GM23338 (cell line): Measurements from ENCODE around the gene HS3ST1. TPM values are rescaled to one million over a fixed set of nuclear protein-coding genes. Genes with fewer than 3 reads are reported as not detected.

Source experiments
- ATAC-seq: fragments of 200-7000 bp; cut with Tn5 transposase; 3 replicates; pipeline ENCODE4 v1.9.1; 2020
- DNase-seq: peaks from one replicate; pipeline ENCODE4 v3.0.0-alpha.2; 2015; ENCODE audit warnings: low spot score
- H2AFZ ChIP-seq: fragments of 200-600 bp; sonication (generic); 2 replicates; pipeline ENCODE4 v1.8.0; 2016; ENCODE audit warnings: antibody characterized with exemption, mild to moderate bottlenecking, moderate library complexity
- H3F3A ChIP-seq: fragments of 200-600 bp; sonication (generic); replicated peaks from 2 replicates; pipeline ENCODE4 v1.8.0; 2017; ENCODE audit warnings: antibody characterized with exemption, mixed run types, low read depth
- H3K27ac ChIP-seq: fragments of 200-600 bp; sonication (generic); 2 replicates; pipeline ENCODE4 v1.6.1; 2016; ENCODE audit warnings: low read depth
- H3K27me3 ChIP-seq: fragments of 200-600 bp; sonication (generic); 2 replicates; pipeline ENCODE4 v1.8.0; 2016; ENCODE audit warnings: mild to moderate bottlenecking, mixed run types, moderate library complexity; ENCODE audit not compliant: insufficient read depth
- H3K36me3 ChIP-seq: fragments of 200-600 bp; sonication (generic); 2 replicates; pipeline ENCODE4 v1.8.0; 2016; ENCODE audit warnings: mild to moderate bottlenecking; ENCODE audit not compliant: insufficient read depth
- H3K4me1 ChIP-seq: fragments of 200-600 bp; sonication (generic); 2 replicates; pipeline ENCODE4 v1.8.0; 2016; ENCODE audit warnings: mild to moderate bottlenecking, moderate library complexity; ENCODE audit not compliant: insufficient read depth
- H3K4me2 ChIP-seq: fragments of 200-600 bp; sonication (generic); 2 replicates; pipeline ENCODE4 v1.7.1; 2017; ENCODE audit warnings: mixed run types
- H3K4me3 ChIP-seq: fragments of 200-600 bp; sonication (generic); 2 replicates; pipeline ENCODE4 v1.6.1; 2016; ENCODE audit warnings: mixed run types
- H3K79me2 ChIP-seq: fragments of 200-600 bp; sonication (generic); replicated peaks from 2 replicates; pipeline ENCODE4 v1.8.0; 2017; ENCODE audit warnings: mild to moderate bottlenecking; ENCODE audit not compliant: insufficient read depth
- H3K9me2 ChIP-seq: fragments of 200-600 bp; sonication (generic); 2 replicates; pipeline ENCODE4 v1.8.0; 2017; ENCODE audit not compliant: insufficient read depth
- H4K20me1 ChIP-seq: fragments of 200-600 bp; sonication (generic); replicated peaks from 2 replicates; pipeline ENCODE4 v1.8.0; 2017; ENCODE audit warnings: mild to moderate bottlenecking; ENCODE audit not compliant: insufficient read depth
- H3K27ac Mint-ChIP-seq: 2 replicates; pipeline ENCODE4 v1.8.0; 2020; ENCODE audit warnings: inconsistent platforms, mild to moderate bottlenecking, moderate library complexity, mixed read lengths
- H3K27me3 Mint-ChIP-seq: 3 replicates; pipeline ENCODE4 v1.8.0; 2022; ENCODE audit warnings: low read depth, mild to moderate bottlenecking, moderate library complexity, mixed read lengths, inconsistent platforms; ENCODE audit not compliant: insufficient read depth, poor library complexity
- H3K36me3 Mint-ChIP-seq: 3 replicates; pipeline ENCODE4 v1.8.0; 2021; ENCODE audit warnings: low read depth, mild to moderate bottlenecking, inconsistent platforms, moderate library complexity, mixed read lengths
- H3K4me1 Mint-ChIP-seq: 3 replicates; pipeline ENCODE4 v1.8.0; 2020; ENCODE audit warnings: mild to moderate bottlenecking, inconsistent platforms, mixed read lengths
- H3K4me3 Mint-ChIP-seq: 3 replicates; pipeline ENCODE4 v1.8.0; 2021; ENCODE audit warnings: moderate library complexity, mild to moderate bottlenecking, inconsistent platforms, mixed read lengths
- H3K9me3 Mint-ChIP-seq: 3 replicates; pipeline ENCODE4 v1.8.0; 2020; ENCODE audit warnings: moderate library complexity, mild to moderate bottlenecking, inconsistent platforms, mixed read lengths
- CREB1 ChIP-seq: fragments of 250-450 bp; sonication (Bioruptor Pico); IDR thresholded peaks from 2 replicates; pipeline ENCODE4 v1.5.0; 2020; ENCODE audit warnings: low read depth, mild to moderate bottlenecking, moderate library complexity
- ETS1 ChIP-seq: IDR thresholded peaks from 2 replicates; pipeline ENCODE4 v1.6.1; 2016; ENCODE audit warnings: antibody characterized with exemption
- EZH2 ChIP-seq: fragments of 200-600 bp; sonication (generic); IDR thresholded peaks from one replicate; pipeline ENCODE4 v1.8.0; 2017; ENCODE audit warnings: antibody characterized with exemption, mild to moderate bottlenecking, low read depth; ENCODE audit not compliant: unreplicated experiment
- EZH2phosphoT487 ChIP-seq: fragments of 200-600 bp; sonication (generic); IDR thresholded peaks from one replicate; pipeline ENCODE4 v1.8.1; 2018; ENCODE audit warnings: antibody characterized with exemption; ENCODE audit not compliant: unreplicated experiment
- JUNB ChIP-seq: IDR thresholded peaks from one replicate; pipeline ENCODE4 v1.6.1; 2016; ENCODE audit warnings: antibody characterized with exemption; ENCODE audit not compliant: unreplicated experiment
- POLR2AphosphoS5 ChIP-seq: IDR thresholded peaks from 2 replicates; pipeline ENCODE4 v1.6.1; 2016; ENCODE audit warnings: antibody characterized with exemption, low read depth
- STAT1 ChIP-seq: IDR thresholded peaks from one replicate; pipeline ENCODE4 v1.6.1; 2016; ENCODE audit warnings: antibody characterized with exemption; ENCODE audit not compliant: unreplicated experiment
- ZNF331 ChIP-seq: fragments of 250-450 bp; sonication (Bioruptor Pico); IDR thresholded peaks from 2 replicates; pipeline ENCODE4 v1.5.0; 2020; ENCODE audit warnings: low read depth, mild to moderate bottlenecking, moderate library complexity
- polyA plus RNA-seq: library from polyadenylated mRNA; unstranded; fragments of >200 nt; fragmentation: Nextera tagmentation; extraction: Ambion mirVana; gene quantifications from 2 replicates; pipeline ENCODE4 v1.2.1, GENCODE V29; 2016
- total RNA-seq: library from RNA; depleted of rRNA; stranded (reverse); fragments of >200 nt; shearing (Covaris generic); gene quantifications from 2 replicates; pipeline ENCODE4 v1.2.3, GENCODE V29; 2014
- TF ChIP-seq, protein P1 (sequence below), 2 experiments: fragments of 200-600 bp in 1 of 2; sonication (generic) in 1 of 2; conservative IDR thresholded peaks; 2 replicates each; pipeline versions ENCODE4 v1.5.1 to v1.6.1; 2016 to 2017; ENCODE audit warnings: antibody characterized with exemption in 2 of 2, low read depth in 2 of 2, mild to moderate bottlenecking in 2 of 2, moderate library complexity in 1 of 2
- TF ChIP-seq, protein P2 (sequence below): IDR thresholded peaks from one replicate; pipeline ENCODE4 v1.6.1; 2018; ENCODE audit warnings: antibody characterized with exemption; ENCODE audit not compliant: unreplicated experiment
- TF ChIP-seq, protein P3 (sequence below): fragments of 250-450 bp; sonication (Bioruptor Pico); IDR thresholded peaks from 2 replicates; pipeline ENCODE4 v1.5.0; 2020; ENCODE audit warnings: mild to moderate bottlenecking, moderate library complexity

The HS3ST1 gene
- total and polyA plus RNA-seq, 2 experiments from 2014 or later = 0.94 to 1.3 TPM

DNA sequence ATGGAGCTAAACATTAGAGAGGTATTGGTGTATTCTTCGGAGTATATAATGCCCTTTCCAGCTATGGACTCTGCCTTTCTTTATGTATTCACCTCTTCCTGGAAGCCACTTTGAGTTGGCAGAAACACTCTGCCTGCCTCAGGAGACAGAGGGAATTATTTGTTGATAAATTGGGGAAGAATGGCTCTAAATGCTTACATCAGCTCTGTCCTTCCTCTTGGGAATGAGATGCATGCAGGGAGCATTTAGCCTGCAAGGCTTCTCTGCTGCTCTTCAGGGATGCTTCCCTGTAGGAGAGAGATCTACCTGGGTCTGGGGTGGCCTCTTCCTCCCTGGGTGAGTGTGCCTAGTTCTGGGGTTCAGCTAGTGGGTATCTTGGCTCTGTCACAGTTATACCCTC, 6.9 kb upstream of the HS3ST1 start:
- H3K27ac Mint-ChIP-seq = no peak overlapping the region
- H3K9me2 ChIP-seq = no peaks in the 10 kb centered on the region
- peaks cover 22% of the 10 kb centered on the region for H3K4me1 Mint-ChIP-seq
- H3K9me3 Mint-ChIP-seq = no peaks in the 10 kb centered on the region
- H3K27me3 Mint-ChIP-seq = peaks cover 2% of the 10 kb centered on the region
- peaks cover 2% of the 10 kb centered on the region for H3K27me3 ChIP-seq
- no peak overlapping the region for H3K27ac ChIP-seq
- H3K4me3 Mint-ChIP-seq = no peak overlapping the region
- H3K4me2 ChIP-seq = no peak overlapping the region
- no peaks in the 10 kb centered on the region for H3F3A ChIP-seq
- no peaks in the 10 kb centered on the region for H4K20me1 ChIP-seq
- 0 out of 2 replicates have a peak, but pooled peaks cover 15% of the 10 kb centered on the region for H3K4me1 ChIP-seq
- TF ChIP-seq JUNB = no peak
- TF ChIP-seq POLR2AphosphoS5 = no peak
- TF ChIP-seq, protein P1, sequence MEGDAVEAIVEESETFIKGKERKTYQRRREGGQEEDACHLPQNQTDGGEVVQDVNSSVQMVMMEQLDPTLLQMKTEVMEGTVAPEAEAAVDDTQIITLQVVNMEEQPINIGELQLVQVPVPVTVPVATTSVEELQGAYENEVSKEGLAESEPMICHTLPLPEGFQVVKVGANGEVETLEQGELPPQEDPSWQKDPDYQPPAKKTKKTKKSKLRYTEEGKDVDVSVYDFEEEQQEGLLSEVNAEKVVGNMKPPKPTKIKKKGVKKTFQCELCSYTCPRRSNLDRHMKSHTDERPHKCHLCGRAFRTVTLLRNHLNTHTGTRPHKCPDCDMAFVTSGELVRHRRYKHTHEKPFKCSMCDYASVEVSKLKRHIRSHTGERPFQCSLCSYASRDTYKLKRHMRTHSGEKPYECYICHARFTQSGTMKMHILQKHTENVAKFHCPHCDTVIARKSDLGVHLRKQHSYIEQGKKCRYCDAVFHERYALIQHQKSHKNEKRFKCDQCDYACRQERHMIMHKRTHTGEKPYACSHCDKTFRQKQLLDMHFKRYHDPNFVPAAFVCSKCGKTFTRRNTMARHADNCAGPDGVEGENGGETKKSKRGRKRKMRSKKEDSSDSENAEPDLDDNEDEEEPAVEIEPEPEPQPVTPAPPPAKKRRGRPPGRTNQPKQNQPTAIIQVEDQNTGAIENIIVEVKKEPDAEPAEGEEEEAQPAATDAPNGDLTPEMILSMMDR (conservative IDR thresholded peaks at IDR 0.05; ENCODE audit: low read depth in 2 of 2) = no peak
- TF ChIP-seq EZH2phosphoT487 = no peak
- no peak for TF ChIP-seq CREB1 (CRISPR knock-in tag)
- TF ChIP-seq, protein P2, sequence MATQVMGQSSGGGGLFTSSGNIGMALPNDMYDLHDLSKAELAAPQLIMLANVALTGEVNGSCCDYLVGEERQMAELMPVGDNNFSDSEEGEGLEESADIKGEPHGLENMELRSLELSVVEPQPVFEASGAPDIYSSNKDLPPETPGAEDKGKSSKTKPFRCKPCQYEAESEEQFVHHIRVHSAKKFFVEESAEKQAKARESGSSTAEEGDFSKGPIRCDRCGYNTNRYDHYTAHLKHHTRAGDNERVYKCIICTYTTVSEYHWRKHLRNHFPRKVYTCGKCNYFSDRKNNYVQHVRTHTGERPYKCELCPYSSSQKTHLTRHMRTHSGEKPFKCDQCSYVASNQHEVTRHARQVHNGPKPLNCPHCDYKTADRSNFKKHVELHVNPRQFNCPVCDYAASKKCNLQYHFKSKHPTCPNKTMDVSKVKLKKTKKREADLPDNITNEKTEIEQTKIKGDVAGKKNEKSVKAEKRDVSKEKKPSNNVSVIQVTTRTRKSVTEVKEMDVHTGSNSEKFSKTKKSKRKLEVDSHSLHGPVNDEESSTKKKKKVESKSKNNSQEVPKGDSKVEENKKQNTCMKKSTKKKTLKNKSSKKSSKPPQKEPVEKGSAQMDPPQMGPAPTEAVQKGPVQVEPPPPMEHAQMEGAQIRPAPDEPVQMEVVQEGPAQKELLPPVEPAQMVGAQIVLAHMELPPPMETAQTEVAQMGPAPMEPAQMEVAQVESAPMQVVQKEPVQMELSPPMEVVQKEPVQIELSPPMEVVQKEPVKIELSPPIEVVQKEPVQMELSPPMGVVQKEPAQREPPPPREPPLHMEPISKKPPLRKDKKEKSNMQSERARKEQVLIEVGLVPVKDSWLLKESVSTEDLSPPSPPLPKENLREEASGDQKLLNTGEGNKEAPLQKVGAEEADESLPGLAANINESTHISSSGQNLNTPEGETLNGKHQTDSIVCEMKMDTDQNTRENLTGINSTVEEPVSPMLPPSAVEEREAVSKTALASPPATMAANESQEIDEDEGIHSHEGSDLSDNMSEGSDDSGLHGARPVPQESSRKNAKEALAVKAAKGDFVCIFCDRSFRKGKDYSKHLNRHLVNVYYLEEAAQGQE = no peak
- TF ChIP-seq, protein P3, sequence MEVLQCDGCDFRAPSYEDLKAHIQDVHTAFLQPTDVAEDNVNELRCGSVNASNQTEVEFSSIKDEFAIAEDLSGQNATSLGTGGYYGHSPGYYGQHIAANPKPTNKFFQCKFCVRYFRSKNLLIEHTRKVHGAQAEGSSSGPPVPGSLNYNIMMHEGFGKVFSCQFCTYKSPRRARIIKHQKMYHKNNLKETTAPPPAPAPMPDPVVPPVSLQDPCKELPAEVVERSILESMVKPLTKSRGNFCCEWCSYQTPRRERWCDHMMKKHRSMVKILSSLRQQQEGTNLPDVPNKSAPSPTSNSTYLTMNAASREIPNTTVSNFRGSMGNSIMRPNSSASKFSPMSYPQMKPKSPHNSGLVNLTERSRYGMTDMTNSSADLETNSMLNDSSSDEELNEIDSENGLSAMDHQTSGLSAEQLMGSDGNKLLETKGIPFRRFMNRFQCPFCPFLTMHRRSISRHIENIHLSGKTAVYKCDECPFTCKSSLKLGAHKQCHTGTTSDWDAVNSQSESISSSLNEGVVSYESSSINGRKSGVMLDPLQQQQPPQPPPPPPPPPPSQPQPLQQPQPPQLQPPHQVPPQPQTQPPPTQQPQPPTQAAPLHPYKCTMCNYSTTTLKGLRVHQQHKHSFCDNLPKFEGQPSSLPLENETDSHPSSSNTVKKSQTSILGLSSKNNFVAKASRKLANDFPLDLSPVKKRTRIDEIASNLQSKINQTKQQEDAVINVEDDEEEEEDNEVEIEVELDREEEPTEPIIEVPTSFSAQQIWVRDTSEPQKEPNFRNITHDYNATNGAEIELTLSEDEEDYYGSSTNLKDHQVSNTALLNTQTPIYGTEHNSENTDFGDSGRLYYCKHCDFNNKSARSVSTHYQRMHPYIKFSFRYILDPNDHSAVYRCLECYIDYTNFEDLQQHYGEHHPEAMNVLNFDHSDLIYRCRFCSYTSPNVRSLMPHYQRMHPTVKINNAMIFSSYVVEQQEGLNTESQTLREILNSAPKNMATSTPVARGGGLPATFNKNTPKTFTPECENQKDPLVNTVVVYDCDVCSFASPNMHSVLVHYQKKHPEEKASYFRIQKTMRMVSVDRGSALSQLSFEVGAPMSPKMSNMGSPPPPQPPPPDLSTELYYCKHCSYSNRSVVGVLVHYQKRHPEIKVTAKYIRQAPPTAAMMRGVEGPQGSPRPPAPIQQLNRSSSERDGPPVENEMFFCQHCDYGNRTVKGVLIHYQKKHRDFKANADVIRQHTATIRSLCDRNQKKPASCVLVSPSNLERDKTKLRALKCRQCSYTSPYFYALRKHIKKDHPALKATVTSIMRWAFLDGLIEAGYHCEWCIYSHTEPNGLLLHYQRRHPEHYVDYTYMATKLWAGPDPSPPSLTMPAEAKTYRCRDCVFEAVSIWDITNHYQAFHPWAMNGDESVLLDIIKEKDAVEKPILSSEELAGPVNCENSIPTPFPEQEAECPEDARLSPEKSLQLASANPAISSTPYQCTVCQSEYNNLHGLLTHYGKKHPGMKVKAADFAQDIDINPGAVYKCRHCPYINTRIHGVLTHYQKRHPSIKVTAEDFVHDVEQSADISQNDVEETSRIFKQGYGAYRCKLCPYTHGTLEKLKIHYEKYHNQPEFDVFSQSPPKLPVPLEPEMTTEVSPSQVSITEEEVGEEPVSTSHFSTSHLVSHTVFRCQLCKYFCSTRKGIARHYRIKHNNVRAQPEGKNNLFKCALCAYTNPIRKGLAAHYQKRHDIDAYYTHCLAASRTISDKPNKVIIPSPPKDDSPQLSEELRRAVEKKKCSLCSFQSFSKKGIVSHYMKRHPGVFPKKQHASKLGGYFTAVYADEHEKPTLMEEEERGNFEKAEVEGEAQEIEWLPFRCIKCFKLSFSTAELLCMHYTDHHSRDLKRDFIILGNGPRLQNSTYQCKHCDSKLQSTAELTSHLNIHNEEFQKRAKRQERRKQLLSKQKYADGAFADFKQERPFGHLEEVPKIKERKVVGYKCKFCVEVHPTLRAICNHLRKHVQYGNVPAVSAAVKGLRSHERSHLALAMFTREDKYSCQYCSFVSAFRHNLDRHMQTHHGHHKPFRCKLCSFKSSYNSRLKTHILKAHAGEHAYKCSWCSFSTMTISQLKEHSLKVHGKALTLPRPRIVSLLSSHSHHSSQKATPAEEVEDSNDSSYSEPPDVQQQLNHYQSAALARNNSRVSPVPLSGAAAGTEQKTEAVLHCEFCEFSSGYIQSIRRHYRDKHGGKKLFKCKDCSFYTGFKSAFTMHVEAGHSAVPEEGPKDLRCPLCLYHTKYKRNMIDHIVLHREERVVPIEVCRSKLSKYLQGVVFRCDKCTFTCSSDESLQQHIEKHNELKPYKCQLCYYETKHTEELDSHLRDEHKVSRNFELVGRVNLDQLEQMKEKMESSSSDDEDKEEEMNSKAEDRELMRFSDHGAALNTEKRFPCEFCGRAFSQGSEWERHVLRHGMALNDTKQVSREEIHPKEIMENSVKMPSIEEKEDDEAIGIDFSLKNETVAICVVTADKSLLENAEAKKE (CRISPR knock-in tag) = no peak
- no peak for TF ChIP-seq EZH2
- TF ChIP-seq STAT1 = no peak
- no peak for TF ChIP-seq ETS1
- TF ChIP-seq ZNF331 (CRISPR knock-in tag) = no peak
- no peaks in the 10 kb centered on the region; the same call in 2 of the 3 replicates for H3K36me3 Mint-ChIP-seq
- H3K79me2 ChIP-seq = no peaks in the 10 kb centered on the region
- no peak overlapping the region for H3K4me3 ChIP-seq
- DNase-seq (no peak), ATAC-seq (no peak)
- H3K36me3 ChIP-seq = no peaks in the 10 kb centered on the region
- H2AFZ ChIP-seq = no peak overlapping the region
